HG02943 (cell line): ENCODE results near the gene TNRC18.
"Not testable (repeated sequence)": the region's sequence is repeated elsewhere in the genome, so short reads cannot be mapped to it uniquely, and the experiment has no call there.

Source experiments
- ATAC-seq: cut with Tn5 transposase; IDR thresholded peaks from one replicate; pipeline ENCODE4 v1.9.1; 2021; ENCODE audit warnings: mild to moderate bottlenecking, low read depth, moderate library complexity; ENCODE audit not compliant: unreplicated experiment

The TNRC18 gene

DNA sequence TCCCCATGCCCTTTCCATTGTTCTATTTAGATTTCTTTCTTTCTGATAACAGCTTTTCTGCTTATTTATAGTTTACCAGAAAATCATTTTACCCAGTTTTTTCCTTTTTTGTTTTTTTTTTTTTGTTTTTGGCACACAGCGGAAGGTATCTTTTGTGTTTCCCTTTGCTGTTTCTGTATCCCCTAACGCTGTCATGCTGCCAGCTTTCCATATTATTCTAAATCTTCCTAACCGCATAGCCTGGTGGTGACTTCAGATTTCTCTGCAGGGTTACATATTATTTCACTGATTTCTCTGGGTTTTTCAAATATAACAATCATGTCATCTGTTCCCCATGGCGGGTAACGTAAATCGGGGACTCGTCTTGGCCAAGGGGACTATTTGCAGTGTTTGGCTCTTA lies 144.9 kb downstream of the TNRC18 start:
- no peak for ATAC-seq

GRCh38 chr7:5276611-5277010 lies 147.0 kb downstream of the TNRC18 start:
- no peak for ATAC-seq

DNA sequence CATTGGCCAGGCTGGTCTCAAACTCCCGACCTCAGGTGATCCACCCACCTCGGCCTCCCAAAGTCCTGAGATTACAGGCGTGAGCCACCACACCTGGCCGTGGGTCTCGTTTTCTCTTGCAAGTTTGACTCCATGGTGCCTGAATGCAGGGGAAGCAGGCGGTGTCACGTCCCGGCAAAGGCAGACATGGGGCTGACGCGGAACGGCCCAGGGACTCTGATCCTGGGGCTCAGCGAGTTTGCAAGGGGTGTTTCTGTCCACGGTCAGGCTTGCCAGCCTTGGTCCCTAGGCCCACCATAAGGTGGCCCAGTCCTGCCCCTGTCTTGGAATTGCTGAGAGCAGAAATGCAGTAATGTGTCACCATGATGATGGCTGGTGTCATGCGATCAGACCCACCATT lies 147.5 kb downstream of the TNRC18 start:
- ATAC-seq = not testable (repeated sequence)

- ATAC-seq = not testable (repeated sequence)
Observed at GRCh38 chr7:5275510-5275909, 148.1 kb downstream of the TNRC18 start.

DNA sequence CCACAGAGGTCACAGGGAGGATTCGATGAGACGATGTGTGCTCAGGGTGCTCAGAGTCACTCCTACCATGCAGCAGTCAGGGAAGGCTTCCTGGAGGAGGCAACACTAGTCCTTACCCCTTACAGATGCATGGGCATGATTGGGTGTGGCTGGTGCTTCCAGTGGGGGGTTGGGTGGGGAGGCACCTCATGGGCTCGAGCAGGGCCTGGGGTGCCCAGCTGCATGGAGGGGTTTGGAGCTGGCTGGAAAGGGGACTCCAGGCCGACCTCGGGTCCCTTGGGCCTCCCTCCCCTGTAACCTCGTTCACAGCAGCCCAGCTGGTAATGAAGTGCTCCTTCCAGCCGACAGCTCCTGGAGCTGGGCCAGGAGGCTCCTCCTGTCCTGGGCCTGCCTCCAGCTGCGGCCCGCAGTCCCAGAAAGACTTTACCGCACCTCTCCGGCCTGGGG lies 148.6 kb downstream of the TNRC18 start:
- ATAC-seq = not testable (repeated sequence)

DNA sequence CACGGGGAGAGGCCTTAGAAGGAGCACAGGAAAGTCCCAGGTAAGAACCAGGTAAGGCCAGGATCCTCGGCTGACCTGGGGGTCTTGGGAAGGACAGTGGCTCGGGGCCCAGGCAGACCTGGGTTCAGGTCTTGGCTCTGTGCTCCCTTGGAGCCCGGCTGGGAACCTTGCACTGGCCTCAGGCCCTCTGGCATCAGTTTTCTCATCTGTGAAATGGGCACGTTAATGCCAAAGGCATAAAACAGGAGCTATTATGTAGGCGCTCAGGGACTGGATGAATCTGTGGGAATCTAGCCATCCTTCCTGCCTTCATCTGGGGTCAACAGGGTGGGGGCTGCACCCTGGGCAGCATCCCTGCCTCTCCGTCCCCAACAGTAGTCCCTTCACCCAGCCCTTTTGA lies 149.2 kb downstream of the TNRC18 start:
- no peak for ATAC-seq

GRCh38 chr7:5273831-5274405 lies 149.7 kb downstream of the TNRC18 start:
- ATAC-seq = not testable (repeated sequence)

GRCh38 chr7:5270788-5271187 lies 152.8 kb downstream of the TNRC18 start:
- no peak for ATAC-seq

GRCh38 chr7:5269992-5270657 lies 153.5 kb downstream of the TNRC18 start:
- not testable (repeated sequence) for ATAC-seq

GRCh38 chr7:5267829-5268228 lies 155.8 kb downstream of the TNRC18 start:
- ATAC-seq = not testable (repeated sequence)

DNA sequence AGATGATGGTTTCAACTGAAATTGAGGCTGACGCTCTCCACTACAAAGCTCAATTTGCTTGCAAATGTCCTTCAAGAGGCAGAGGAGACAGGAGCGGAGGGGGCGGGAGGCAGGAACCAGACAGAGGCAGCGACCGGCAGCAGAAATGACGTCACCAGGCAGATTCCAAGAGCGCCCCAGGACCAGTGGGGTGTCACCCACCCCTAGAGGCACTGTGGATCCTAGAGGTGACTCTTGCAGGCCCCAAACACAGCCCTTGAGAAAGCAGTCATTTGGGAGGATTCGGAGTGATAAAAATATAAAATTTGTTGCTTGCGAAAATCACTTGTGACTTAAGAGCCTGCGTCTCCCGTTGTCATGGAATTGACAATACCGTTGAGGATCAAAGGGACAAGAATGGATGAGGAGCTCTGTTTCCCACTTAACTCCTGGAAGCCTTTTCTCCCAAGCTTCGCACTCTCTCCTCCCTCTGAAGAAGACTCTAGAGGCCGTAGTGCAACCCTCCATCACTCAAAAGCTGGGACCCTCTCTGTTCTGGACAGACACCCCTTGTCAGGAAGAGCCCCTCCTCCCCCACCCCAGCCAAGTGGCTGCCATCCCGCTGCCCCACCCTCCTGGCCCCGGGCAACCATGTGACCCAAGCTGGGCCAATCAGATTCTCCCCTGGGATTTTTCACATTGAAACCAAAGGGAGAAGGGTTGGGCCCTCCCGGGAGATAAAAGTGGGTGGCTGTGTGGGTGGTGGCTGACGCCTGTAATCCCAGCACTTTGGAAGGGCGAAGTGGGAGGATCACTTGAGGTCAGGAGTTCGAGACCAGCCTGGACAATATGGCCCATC lies 157.2 kb downstream of the TNRC18 start:
- ATAC-seq = no peak

GRCh38 chr7:5265320-5266190 lies 158.1 kb downstream of the TNRC18 start:
- ATAC-seq = no peak

DNA sequence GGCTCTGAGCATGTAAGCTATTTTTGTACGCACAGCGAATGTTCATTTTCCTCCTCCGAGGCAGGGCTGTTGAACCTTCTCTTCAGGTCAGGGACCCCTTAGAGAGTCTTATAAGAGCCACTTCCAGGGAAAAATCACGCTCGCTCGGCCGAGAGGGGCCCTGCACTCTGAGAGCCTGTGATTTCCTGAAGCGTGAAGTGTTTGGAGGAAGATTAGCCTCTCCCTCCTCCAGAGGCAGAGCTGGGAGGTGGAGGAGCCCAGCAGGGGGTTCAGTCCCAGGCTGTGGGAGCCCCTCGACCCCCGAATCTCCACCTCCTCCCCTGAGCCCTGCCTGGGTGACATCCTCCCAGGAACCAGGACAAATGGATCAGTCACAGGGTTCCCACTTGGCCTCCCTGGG lies 160.6 kb downstream of the TNRC18 start:
- not testable (repeated sequence) for ATAC-seq

DNA sequence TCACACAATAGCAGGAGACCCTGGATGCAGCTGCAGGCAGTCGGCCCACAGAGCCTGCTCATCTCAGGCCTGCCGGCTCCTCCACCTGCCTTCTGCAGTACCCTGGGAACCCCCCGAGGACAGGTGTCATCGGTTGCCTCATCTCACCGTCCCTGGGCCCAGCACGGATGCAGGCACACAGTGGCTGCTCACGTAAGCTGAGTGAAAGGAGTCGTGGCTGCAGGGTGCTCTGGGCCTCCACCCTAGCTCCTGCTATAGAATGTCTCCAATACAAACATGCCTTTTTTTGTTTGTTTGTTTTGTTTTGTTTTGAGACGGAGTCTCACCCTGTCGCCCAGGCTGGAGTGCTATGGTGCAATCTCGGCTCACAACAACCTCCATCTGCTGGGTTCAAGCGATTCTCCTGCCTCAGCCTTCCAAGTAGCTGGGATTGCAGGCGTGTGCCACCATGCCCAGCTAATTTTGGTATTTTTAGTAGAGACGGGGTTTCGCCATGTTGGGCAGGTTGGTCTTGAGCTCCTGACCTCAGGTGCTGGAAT lies 163.0 kb downstream of the TNRC18 start:
- ATAC-seq = not testable (repeated sequence)
